ENCODE results near the gene DOCK9. TPM values are rescaled to one million over a fixed set of nuclear protein-coding genes. Genes with fewer than 3 reads are reported as not detected.

The DOCK9 gene, protein sequence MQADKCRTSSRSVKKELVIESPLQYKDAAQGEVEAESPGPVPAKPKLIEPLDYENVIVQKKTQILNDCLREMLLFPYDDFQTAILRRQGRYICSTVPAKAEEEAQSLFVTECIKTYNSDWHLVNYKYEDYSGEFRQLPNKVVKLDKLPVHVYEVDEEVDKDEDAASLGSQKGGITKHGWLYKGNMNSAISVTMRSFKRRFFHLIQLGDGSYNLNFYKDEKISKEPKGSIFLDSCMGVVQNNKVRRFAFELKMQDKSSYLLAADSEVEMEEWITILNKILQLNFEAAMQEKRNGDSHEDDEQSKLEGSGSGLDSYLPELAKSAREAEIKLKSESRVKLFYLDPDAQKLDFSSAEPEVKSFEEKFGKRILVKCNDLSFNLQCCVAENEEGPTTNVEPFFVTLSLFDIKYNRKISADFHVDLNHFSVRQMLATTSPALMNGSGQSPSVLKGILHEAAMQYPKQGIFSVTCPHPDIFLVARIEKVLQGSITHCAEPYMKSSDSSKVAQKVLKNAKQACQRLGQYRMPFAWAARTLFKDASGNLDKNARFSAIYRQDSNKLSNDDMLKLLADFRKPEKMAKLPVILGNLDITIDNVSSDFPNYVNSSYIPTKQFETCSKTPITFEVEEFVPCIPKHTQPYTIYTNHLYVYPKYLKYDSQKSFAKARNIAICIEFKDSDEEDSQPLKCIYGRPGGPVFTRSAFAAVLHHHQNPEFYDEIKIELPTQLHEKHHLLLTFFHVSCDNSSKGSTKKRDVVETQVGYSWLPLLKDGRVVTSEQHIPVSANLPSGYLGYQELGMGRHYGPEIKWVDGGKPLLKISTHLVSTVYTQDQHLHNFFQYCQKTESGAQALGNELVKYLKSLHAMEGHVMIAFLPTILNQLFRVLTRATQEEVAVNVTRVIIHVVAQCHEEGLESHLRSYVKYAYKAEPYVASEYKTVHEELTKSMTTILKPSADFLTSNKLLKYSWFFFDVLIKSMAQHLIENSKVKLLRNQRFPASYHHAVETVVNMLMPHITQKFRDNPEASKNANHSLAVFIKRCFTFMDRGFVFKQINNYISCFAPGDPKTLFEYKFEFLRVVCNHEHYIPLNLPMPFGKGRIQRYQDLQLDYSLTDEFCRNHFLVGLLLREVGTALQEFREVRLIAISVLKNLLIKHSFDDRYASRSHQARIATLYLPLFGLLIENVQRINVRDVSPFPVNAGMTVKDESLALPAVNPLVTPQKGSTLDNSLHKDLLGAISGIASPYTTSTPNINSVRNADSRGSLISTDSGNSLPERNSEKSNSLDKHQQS (N-terminal part only)
- 5.6 and 9.4 TPM in 2 replicates for total RNA-seq (2014; rRNA removed; shearing (Covaris generic); ENCODE audit: low replicate concordance)

DNA sequence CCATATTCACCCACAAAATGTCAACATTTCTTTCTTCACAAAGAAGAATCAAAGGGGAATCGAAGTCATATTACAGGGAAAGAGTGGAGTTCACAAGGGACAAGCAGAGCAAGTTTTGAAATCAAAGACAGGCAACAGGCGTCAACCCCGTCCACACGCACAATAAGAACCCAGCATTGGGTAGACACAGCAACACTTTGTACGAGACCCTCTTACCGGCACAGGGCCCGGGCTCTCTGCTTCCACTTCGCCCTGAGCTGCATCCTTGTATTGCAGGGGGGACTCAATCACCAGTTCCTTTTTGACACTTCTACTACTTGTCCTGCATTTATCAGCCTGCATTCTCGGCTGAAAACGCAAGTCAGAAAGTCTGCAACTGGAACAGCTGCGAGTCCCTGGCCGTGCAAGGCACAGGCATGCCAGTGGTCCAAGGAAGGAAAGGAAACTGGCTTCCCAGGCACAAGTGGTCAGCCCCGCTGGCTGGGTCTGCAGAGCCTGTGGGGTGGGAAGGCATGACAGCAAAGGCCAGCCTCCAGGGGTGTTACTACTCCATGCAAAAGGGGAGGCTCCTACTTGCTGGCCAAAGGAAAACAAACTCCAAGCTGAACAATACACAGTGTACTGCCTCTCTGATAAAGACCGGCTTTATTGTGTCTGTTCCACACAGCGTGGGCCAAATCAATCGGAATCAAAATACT, at the start of gene DOCK9:
Gene DOCK9 (minus strand): TSS at position 497 of the 698 bp plus-strand sequence. CDS start 155 bp downstream, at position 342.
- no peak for DNase-seq (ENCODE audit: low read depth)
- in situ Hi-C loops (cut with HindIII; ENCODE audit: low pct_unique_long_range_greater_than_20kb, low sequenced_read_pairs) = no loop called here

DNA sequence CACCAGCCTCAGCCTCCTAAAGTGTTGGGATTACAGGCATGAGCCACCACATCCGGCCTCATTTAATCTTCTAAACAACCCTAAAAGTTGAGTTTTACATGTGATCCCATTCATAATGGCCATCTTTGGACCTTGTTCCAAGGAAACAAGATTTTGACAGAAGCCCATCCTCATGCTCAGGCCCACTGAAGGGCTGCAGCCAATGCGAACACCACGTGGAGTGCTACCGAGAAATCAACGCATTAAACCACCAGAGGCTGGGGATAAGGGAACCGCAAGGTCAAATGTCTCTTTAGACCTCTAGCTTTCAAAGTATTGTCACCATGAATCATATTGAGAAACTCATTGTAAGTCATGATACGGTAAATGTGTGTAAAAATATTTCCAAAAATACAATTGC, 49.4 kb upstream of the DOCK9 start:
- DNase-seq (ENCODE audit: low read depth) = no peak
- in situ Hi-C loops (cut with HindIII; ENCODE audit: low pct_unique_long_range_greater_than_20kb, low sequenced_read_pairs) = no loop called here

DNA sequence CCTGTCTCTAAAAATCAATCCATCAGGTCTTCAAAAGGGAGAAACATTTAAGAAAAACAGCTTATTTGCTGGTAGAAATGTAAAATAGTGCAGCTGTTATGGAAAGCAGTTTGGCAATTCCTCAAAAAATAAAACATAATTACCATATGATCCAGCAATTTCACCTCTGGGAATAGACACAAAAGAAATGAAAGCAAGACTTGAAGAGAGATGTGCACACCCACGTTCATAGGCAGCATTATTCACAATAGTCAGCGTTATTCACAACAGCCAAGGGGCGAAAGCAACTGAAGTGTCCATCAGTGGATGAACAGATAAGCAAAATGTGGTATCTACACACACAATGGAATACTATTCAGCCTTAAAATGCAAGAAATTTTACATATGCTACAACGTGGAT, 45.1 kb upstream of the DOCK9 start:
- DNase-seq (ENCODE audit: low read depth) = no peak
- in situ Hi-C loops (cut with HindIII; ENCODE audit: low pct_unique_long_range_greater_than_20kb, low sequenced_read_pairs) = no loop called here

DNA sequence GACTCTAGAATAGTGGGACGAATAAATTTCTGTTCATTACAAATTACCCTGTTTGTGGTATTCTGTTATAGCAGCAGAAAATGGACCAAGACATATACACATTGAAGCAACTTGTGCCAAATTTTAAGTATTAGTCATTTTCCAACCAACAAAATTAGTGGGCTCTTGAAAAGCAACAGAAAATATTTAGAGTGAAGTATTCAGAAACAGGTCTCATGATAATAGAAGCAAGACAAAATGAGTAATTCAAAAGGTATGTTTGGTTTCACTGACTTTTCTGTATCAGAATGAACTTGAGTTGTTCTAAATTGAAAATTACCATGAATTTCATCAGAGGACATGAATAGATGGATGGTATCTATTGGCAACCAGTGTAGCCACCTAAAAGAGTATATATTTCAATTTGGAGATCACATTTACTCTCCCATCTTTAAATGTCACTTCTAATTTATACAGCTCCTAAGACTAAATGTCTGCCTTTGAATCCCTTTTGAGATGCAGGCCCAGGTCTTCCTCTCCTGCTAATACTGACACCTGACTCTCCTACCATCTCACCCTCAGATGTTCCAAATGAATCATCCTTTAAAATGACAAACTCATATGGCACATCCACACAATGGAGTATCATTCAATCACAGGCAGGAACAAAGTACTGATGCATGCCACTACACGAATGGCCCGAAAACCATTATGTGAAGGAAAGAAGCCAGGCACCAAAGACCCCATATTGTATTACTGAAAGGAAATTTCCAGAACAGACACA, 40.7 kb upstream of the DOCK9 start:
- in situ Hi-C loops (cut with HindIII; ENCODE audit: low pct_unique_long_range_greater_than_20kb, low sequenced_read_pairs) = no loop called here
- DNase-seq (ENCODE audit: low read depth) = no peak

DNA sequence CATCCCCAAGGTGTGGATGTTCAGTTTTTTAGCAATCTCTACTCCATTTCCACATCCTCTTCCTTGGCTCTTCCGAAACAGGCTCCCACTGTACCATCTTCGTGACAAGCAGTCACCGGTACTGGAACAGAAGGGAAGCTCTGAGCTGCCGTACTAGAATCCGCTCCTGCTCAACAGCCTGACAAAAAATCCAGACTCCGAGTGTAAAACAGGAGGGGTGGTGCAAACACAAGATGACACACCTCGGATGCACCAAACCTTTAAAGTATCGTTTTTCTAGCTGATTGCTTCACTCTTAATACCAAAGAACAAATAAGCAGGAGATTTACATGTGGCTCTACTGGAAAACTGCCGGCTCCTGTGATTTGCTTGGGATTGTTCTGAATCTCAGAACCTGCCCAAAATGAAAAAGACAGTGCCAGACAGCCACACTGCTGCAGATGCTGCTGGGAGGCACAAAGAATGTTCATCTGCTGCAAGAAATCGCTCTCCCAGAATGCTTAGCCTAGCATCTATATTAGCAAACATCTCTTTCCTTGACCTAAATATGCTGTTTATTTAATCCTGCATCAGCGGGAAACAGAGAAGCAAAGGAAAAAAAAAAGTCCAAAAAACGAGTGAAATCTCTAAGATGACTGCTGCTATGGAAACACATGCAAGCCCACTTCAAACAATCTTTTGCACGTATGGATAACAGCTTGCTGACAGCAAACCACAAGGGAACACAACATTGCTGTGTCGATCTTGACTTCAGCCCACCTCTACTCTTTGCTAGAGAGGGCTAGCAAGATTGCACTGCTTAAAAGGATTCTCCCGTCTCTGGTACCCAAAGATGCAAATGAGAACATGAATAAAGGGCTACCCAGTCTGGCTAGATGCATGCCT, 38.0 kb upstream of the DOCK9 start:
- in situ Hi-C loops (cut with HindIII; ENCODE audit: low pct_unique_long_range_greater_than_20kb, low sequenced_read_pairs) = no loop called here
- no peak for DNase-seq (ENCODE audit: low read depth)

DNA sequence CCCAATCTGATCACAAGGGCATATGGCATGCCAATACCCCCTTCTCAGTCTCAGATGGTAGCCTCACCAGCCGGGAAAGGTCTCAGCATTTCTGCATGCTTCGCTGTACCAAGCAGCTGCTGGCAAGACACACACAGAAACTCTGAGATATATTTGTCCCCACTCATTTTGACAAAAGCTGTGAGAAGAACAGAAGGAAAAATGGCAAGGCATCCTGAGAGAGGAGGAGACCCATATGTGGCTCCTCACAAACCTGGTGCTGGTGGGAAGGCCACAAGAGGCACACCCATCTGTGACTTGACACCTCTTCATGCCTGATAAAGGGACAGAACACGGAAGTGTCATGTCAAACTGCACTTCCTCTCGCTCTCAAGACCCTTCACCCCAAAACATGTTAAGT, 36.7 kb upstream of the DOCK9 start:
- in situ Hi-C loops (cut with HindIII; ENCODE audit: low pct_unique_long_range_greater_than_20kb, low sequenced_read_pairs) = no loop called here
- DNase-seq (ENCODE audit: low read depth) = no peak

DNA sequence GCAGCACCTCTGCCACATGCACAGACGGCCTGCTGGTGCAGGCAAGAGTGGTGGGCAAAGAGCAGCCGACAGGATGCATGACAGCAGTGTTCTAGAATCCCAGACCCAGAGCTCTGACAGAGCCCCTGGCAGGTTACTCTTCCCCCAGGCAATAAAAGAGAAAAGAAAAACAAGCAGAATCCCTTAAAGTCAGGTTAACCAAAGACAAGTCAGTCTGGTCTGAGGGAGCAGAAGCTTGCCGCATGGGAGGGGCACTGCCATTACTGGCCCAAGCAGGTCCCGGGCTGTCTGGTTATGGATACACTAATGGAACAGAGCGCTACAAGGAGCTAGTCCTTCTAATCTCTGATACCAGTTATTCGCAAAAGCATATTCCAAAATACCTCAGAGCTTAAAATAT, 36.1 kb upstream of the DOCK9 start:
- DNase-seq (ENCODE audit: low read depth) = no peak
- in situ Hi-C loops (cut with HindIII; ENCODE audit: low pct_unique_long_range_greater_than_20kb, low sequenced_read_pairs) = no loop called here

DNA sequence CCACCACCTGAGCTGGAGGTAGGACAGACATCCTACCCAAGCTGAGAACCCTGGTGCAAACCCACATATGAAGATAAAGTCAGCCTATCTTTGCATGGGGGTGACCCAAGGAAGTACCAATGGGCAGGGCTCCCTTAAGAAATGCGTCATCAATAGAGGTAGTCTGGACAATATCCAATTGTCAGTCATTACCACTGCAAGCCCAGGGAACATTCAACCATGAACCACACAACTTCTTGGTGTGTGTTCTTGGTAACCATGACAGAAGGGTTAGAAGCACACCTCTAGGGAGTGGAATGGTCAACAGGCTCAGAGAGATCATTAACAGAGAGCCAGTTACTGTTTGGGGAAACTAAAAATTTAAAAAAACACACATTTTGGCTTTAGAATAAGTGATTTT, 34.7 kb upstream of the DOCK9 start:
- in situ Hi-C loops (cut with HindIII; ENCODE audit: low pct_unique_long_range_greater_than_20kb, low sequenced_read_pairs) = no loop called here
- no peak for DNase-seq (ENCODE audit: low read depth)

DNA sequence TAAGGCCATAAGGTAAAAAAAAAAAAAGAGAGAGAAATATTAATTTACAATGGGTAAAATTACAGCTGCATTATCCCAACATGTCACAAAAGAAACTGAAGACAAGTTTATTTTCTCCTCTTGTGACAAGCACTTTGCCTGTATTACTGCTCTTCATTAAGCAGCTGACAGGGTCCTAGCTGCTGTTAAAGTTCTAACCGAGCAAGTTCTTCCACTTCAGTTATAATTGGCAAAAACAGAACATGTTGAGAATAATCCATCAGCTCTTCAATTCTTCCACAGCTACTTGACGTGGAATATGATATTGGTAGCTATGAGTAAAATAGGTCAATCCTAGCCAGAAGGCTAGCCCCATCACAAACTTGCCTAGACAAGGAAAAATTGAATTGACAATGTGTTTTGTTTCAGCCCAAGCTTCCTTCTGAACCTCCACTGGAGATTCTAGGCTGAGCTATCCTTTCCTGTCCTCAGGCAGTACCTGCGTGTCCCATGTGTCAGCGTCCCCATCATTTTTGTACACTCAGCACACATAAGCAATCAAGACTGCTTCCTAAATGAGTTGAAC, 32.2 kb upstream of the DOCK9 start:
- in situ Hi-C loops (cut with HindIII; ENCODE audit: low pct_unique_long_range_greater_than_20kb, low sequenced_read_pairs) = no loop called here
- DNase-seq (ENCODE audit: low read depth) = no peak

DNA sequence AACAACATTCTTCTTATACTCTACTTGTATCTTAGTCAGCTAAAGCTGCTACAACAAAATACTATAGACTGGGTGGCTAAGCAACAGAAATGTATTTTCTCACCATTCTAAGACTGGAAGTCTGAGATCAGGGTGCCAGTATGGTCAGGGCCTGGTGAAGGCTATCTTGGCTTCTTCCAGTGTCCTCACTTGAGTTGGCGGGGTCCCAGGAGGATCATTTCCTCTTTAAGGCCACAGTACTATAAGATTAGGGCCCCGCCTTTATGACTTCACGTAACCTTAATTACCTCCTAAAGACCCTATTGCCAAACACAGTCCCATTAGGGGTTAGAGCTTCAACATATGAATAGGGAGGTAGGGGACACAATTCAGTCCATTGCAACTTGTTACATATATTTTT, 30.7 kb upstream of the DOCK9 start:
- DNase-seq (ENCODE audit: low read depth) = no peak
- in situ Hi-C loops (cut with HindIII; ENCODE audit: low pct_unique_long_range_greater_than_20kb, low sequenced_read_pairs) = no loop called here

DNA sequence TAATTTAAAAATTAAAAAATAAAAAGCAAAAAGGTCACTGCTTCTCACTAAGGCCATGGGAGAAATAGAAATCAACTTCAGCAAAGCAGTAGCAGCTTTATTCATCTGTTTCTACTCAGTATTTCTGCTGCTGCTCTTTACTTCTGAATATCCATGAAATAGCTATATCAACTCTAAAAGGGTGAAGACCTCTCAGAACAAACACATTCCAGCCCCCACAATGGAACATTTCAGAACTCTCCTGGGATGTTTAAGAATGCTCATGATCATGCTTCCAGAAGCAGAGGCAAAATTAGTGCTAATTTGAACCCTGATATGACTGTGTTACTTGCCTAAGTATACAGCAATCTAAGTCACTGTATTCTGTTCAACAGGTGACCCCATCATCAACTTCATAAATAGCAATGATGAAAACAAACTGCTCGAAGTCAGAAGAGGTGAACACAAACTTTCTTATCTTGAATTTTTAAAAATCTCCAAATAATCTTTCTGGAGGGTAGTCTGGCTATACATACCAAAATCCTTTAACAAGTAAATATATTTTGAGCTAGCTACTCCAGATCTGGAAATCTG, 29.6 kb upstream of the DOCK9 start:
- in situ Hi-C loops (cut with HindIII; ENCODE audit: low pct_unique_long_range_greater_than_20kb, low sequenced_read_pairs) = no loop called here
- DNase-seq (ENCODE audit: low read depth) = no peak

DNA sequence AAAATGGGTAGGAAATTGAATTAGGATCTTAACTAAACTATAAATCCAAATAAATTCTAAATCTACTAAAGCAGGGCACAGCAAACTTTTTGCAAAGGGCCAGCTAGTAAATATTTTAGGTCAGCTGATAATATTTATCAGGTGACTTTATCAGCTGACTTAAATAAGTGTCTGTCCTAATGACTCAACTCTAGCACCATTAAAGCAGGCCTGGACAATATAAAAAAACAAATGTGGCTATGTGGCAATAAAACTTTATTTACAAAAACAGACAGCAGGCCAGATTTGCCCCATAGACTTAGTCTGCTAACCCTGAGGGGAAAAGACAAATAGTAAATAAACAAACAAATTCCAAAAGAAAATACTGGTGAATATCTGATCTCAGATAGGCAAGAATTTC, 27.7 kb upstream of the DOCK9 start:
- DNase-seq (ENCODE audit: low read depth) = no peak
- in situ Hi-C loops (cut with HindIII; ENCODE audit: low pct_unique_long_range_greater_than_20kb, low sequenced_read_pairs) = no loop called here

DNA sequence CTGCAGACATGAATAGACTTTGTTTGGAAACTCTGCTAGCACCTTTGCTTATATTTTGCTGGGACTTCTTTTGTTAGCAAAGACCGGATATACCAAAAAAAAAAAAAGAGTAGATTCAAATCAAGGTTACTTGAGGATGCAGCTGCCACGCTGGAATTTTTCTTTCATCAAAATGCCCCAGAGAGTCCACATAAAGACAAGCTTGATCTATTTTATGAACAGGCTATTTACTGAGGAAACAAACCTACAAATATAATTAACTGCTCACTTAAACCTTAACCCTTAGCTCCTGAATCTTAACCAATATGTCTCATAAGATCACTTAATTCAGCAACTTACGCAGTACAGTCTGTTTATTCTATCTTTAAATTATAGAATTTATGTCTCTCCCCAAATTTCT, 27.1 kb upstream of the DOCK9 start:
- DNase-seq (ENCODE audit: low read depth) = no peak
- in situ Hi-C loops (cut with HindIII; ENCODE audit: low pct_unique_long_range_greater_than_20kb, low sequenced_read_pairs) = no loop called here

DNA sequence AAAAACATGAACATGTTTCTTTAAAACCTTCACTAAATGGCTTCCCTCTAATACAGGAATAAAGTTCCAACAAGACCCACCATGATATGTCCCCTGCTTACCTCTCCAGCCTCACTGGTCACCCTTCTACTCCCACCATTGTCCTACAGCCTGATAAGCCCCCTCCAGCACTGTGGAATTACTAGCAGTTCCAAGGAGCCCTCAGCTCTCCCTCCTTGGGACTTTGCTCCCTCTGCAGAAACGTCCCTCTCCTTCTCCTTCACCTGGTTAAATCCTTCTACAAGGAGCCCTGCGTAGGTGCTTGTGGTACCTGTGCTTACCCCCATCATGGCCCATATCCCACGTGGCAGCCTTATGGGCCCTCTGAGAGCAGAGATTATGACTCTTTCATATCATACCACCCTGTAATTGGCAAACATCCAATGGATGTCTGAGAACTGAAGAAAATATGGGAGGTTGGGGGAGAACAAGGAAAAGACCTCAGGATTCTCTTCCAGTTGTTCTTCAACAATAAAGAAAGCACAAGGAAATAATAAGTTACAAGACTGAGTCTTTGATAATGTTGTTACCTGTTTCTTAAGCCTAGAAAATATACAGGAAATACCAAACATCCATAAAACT, 26.1 kb upstream of the DOCK9 start:
- in situ Hi-C loops (cut with HindIII; ENCODE audit: low pct_unique_long_range_greater_than_20kb, low sequenced_read_pairs) = no loop called here
- DNase-seq (ENCODE audit: low read depth) = no peak

DNA sequence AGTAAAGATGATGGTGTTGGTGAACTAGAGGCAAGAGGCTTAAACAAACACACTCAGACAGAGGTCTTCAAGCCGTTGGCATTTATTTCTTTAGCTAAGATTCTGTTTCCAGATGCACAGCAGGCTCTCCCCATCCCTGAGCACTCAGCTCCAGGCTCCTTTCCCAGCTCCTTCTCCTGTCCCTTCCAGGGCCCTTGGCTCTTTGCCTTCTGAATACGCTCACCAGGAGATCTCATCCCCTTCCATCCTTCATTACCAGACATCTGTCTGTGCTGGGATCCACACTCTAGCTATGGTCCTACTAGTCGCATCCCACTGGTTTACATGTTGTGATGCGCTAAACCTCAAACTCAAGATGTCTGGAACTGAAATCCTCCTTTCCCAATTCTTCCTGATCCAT, 25.3 kb upstream of the DOCK9 start:
- in situ Hi-C loops (cut with HindIII; ENCODE audit: low pct_unique_long_range_greater_than_20kb, low sequenced_read_pairs) = no loop called here
- DNase-seq (ENCODE audit: low read depth) = no peak

Measured in Caki2 (cell line).